Epithelial cell of prostate (primary cell): ENCODE results near the gene LRRK1.

Experiments used
- DNase-seq: peaks from one replicate; pipeline ENCODE4 v3.0.0-alpha.2; 2011; ENCODE audit warnings: low read depth, low spot score
- H3K27ac ChIP-seq: fragments of 450-650 bp; 2 replicates; pipeline ENCODE4 v1.5.1; 2017; ENCODE audit warnings: mild to moderate bottlenecking

The LRRK1 gene

GRCh38 chr15:100966997-100967396, 47.8 kb downstream of the LRRK1 start:
- no peak for DNase-seq
- no peak overlapping the region for H3K27ac ChIP-seq

DNA sequence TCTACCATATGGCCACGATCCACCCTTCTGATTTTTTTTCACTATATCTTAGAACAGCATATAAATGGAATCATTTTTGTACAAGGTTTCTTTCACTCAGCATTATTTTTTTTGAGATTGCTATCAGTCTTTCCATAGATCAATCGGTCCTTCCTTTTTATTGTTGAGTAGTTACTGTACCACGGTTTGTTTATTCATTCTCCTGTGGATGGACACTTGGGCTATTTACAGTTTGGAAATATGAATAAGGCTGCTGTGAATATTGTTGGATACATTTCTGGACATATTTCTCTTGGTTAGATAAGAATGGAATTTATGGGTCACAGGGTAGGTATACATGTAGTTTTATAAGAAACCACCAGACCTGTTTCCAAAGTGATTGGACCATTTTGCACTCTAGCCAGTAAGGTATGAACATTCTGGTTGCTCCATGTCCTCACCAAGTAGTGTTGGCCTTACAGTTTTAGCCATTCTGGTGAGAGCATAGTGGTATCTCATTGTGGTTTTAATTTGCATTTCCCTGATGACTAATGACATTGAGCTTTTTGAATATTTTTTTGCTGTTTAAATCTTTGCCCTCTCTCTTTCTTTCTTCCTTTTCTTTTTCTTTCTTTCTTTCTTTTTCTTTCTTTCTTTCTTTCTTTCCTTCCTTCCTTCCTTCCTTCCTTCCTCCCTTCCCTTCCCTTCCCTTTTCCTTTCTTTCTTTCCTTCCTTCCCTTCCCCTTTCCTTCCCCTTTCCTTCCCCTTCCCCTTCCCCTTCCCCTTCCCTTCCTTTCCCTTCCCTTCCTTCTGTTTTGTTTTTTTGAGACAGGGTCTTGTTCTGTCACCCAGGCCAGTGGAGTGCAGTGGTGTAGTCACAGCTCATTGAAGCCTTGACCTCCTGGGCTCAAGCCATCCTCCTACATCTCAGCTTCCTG, 49.2 kb downstream of the LRRK1 start:
- peak; percentile 8 for DNase-seq
- no peak overlapping the region for H3K27ac ChIP-seq

DNA sequence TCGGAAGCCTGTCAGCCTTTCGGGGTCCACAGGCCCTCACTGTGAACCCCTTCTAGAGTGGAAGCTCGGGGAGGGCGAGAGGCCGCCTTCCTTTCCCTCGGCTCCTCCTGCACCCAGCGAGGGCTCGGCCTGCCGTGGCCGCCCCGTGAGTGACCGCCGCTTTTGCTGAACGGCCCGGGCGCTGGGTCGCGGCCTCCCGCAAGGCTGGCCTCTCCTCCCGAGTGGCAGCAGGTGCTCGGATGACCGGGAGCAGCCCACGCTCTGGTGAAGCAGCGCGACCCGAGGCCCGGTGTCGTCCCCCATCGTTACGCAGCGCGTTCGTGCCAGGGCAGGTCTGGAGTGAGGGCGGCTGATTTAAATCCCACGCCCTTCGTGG, 53.8 kb downstream of the LRRK1 start:
- DNase-seq: no peak
- H3K27ac ChIP-seq: no peak overlapping the region

GRCh38 chr15:100973351-100974111, 54.4 kb downstream of the LRRK1 start:
- no peak for DNase-seq
- no peak overlapping the region for H3K27ac ChIP-seq

DNA sequence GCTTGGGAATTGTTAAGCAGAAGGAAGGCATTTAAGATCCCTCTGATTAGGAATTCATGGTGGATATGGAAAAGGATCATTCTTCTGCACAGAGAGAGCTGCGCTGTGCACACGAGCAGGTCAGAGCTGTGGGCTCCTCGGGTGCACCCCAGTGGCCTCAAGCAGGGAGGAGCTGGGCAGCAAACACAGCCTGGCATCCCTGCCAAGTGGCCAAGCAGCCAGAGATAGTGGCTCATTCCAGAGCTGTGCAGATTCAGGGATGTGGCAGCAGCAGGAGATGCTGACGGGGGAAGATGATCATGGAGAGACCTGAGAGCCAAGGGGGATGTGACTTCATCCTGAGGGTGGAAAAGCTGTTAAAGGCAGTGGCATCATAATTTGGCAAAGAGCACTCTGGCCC, 55.9 kb downstream of the LRRK1 start:
- H3K27ac ChIP-seq: no peak overlapping the region
- DNase-seq: no peak

GRCh38 chr15:100980410-100981046, 61.4 kb downstream of the LRRK1 start:
- no peak overlapping the region for H3K27ac ChIP-seq
- DNase-seq: no peak

GRCh38 chr15:100981086-100981485, 61.9 kb downstream of the LRRK1 start:
- no peak for DNase-seq

DNA sequence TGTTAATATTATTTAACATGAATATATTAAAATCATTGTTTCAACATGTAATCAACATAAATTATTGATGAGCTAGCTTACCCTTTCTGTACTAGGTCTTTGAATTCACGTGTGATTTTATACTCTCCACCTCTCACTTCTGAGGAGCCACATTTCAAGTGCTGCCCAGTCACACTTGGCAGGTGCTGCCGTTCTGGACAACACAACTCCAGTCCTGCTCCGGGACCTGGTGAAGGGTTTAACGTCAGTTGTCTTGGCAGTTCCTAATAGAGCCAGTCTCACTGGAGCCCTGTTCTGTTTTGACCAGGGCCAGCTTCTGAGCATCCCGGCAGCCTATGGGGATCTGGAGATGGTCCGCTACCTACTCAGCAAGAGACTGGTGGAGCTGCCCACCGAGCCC, 64.1 kb downstream of the LRRK1 start:
- no peak overlapping the region for H3K27ac ChIP-seq
- DNase-seq: no peak

More at GRCh38 chr15:100981086-100981485, 61.9 kb downstream of the LRRK1 start:
- H3K27ac ChIP-seq: no peak overlapping the region

GRCh38 chr15:100985401-100985800, 66.2 kb downstream of the LRRK1 start:
- DNase-seq: no peak
- no peak overlapping the region for H3K27ac ChIP-seq

GRCh38 chr15:100986158-100986896, 67.2 kb downstream of the LRRK1 start:
- no peak for DNase-seq
- H3K27ac ChIP-seq: no peak overlapping the region

- H3K27ac ChIP-seq: no peak overlapping the region
- DNase-seq: no peak
These were observed 68.0 kb downstream of the LRRK1 start for GRCh38 chr15:100987143-100987542.

DNA sequence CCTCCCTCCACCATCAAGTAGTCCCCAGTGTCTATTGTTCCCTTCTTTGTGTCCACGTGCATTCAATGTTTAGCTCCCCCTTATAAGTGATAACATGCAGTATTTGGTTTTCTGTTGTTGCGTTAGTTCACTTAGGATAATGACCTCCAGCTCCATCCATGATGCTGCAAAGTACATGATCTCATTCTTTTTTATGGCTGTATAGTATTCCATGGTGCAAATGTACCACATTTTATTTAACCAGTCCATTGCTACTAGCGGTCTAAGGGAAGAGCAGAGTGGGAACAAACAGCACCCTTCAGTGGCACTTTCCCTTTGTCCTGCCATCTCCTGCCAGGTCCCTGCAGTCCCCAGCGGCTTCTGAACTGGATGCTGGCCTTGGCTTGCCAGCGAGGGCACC, 69.1 kb downstream of the LRRK1 start:
- no peak for DNase-seq
- no peak overlapping the region for H3K27ac ChIP-seq

- H3K27ac ChIP-seq: no peak overlapping the region
- no peak for DNase-seq
These were observed 69.7 kb downstream of the LRRK1 start for GRCh38 chr15:100988857-100989256.

DNA sequence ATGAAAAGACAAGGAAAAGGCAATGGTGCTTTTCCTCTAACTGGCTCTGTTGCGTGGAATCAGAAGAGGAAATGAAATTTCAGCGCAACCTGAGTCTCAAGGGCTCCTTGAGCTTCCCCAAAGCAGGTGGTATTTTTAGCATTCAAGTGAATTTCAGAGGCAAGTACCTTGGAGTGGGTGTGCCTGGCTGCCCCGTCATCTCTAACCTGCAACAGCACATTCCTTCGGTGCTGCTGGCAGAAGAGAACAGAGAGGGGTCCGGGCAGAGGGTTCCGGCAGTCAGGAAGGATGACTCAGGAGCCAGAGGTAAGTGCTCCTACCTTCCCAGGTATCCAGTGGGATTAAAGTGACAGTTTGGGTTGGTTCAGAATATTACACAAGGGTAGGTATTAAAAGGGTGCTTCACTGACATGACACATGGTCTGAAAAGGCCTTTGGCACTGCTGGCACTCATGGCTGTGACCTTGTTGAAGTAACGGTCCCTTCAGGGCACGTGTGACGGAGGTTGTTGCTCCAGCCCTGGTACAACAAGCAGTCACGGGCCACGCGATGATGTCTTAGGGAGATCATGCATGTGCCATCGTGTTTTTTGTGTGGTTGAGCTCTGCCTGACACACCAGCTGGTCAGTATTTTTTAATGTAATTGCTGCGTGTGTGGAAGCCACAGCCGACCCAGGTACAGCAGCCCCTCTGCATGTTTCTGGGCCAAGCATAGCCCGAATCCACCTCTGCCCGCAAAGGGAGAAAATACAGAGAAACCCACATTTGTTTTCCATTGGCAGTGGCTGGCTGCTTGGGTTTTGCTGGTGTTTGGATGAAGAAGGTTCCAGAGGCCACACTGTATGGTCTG, 75.7 kb downstream of the LRRK1 start:
- no peak overlapping the region for H3K27ac ChIP-seq

GRCh38 chr15:100995471-100996430, 76.6 kb downstream of the LRRK1 start:
- H3K27ac ChIP-seq: no peak overlapping the region
- DNase-seq: no peak

More for the DNA sequence above, 75.7 kb downstream of the LRRK1 start:
- DNase-seq: no peak

- H3K27ac ChIP-seq: no peak overlapping the region
- no peak for DNase-seq
These were observed 78.3 kb downstream of the LRRK1 start for GRCh38 chr15:100997442-100997841.

DNA sequence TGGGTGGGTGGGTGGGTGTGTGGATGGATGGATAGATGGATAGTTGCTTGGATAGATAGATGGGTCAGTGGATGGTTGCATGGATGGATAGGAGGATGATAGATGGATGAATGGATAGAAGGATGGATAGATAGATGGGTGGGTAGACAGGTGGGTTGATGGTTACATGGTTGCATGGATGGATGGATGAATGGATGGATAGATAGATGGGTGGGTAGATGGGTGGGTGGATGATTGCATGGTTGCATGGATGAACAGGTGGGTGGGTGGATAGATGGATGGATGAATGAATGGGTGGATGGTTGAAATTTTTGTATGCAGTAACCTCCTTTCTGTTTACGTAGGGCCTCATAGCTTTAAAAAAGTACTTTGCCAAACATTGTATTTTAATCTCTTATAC, 79.5 kb downstream of the LRRK1 start:
- DNase-seq: no peak
- H3K27ac ChIP-seq: no peak overlapping the region

DNA sequence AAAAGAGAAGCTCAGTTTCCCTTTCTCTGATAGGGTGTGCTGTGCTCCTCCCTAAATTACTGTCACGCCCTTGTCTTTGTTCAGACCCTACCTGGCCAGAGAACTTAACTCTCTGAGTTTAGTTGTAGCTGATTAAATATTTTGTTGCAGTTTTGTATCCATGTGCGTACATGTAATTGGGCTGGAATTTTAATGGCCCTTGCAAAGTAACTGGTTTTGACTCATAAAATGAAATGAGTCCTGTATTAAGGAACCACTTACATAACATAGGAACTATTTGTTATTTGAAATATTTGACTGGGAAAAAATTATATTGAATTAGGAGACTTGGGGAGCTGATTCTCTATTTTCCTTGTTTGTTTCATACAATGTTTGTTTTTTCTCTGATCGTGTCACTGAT, 80.2 kb downstream of the LRRK1 start:
- no peak for DNase-seq
- H3K27ac ChIP-seq: no peak overlapping the region
